VCaP (cell line): Measurements from ENCODE around the gene LARGE1.

Experiments
- H3K27ac ChIP-seq: fragments of 450-650 bp; 2 replicates; pipeline ENCODE4 v1.5.1; 2017
- CTCF ChIP-seq: fragments of 450-650 bp; conservative IDR thresholded peaks from 2 replicates; pipeline ENCODE4 v1.5.1; 2017; ENCODE audit warnings: mild to moderate bottlenecking, moderate library complexity

The LARGE1 gene

DNA sequence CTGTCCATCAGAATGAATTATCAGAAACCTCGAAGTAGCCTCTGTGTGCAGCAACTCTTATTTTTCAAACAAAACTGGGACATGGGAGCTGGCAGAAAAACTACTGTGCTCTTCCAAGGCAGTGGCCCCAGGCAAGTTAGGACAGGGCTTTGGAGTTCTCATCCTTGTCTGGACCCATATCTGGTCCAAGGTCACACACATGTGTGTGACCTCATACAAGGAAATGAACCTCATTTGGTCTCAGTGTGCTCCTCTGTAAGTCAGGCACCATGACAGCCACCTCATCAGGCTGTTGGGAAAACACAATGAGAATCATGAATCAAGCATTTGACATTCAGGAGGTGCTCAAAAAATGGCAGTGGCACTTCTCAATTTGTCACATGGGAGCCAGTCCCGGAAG lies 25.8 kb downstream of the LARGE1 start:
- no peak for TF ChIP-seq CTCF
- H3K27ac ChIP-seq = no peak overlapping the region

DNA sequence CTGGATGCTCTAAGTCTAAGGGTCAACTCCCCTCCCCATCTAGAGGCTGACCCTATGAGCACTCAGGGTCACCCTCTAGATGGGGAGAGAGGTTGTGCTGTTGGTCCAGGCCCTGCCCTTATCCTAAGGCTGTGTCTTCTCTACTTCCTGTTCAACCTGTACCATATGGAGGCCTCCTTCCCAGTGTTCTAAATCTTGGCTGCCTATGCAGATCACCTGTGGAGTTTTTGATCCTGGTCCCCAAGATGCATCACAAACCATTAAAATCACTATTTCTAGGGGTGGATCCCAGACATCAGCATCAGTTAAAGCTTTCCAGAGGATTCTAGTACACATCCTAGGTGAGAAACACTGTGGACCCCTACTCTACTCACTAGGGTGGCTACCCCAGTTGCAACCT lies 26.2 kb downstream of the LARGE1 start:
- TF ChIP-seq CTCF = no peak
- no peak overlapping the region for H3K27ac ChIP-seq

GRCh38 chr22:33893512-33893911 lies 26.8 kb downstream of the LARGE1 start:
- TF ChIP-seq CTCF = no peak
- H3K27ac ChIP-seq = no peak overlapping the region

- H3K27ac ChIP-seq = no peak overlapping the region
- TF ChIP-seq CTCF = no peak
Measured at GRCh38 chr22:33891992-33892391, 28.3 kb downstream of the LARGE1 start.

DNA sequence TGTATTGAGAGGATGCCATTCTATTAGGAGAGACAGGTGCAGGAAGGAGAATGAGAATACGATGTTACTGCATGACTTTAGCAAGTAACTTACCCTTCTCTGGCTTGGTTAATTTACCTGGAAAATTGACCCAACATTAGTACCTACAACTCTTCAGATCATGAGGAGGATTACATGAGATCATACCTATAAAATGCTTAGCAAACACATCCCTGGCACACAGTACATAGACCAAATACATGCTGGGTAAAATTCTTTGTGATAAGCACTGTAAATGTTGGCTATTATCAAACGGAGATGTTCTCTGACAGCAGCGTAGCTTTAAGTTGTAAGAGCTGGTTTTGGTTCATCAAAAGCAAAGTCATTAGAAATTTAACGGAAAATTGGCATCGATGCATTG lies 28.8 kb downstream of the LARGE1 start:
- no peak for TF ChIP-seq CTCF
- H3K27ac ChIP-seq = no peak overlapping the region

GRCh38 chr22:33889748-33890147 lies 30.5 kb downstream of the LARGE1 start:
- no peak overlapping the region for H3K27ac ChIP-seq

DNA sequence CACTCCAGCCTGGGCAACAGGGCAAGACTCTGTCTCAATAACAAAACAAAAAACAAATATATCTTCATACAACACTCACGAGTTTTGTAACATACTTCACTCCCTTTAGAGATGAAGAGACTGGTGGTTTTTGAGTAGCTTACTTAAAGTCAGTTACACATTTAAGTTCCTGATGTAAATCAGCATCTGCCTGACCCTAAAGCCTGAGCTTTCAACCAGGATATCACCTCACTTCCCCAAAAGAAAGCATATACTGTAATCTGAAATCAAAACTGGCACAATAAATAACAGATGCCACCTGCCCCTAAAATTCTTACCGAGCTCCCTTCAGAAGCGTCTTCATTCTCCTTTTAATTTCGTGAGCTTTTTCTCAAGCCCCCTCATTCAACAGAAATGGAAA lies 31.5 kb downstream of the LARGE1 start:
- no peak for TF ChIP-seq CTCF

More at GRCh38 chr22:33889748-33890147, 30.5 kb downstream of the LARGE1 start:
- TF ChIP-seq CTCF = no peak

GRCh38 chr22:33887173-33887572 lies 33.1 kb downstream of the LARGE1 start:
- TF ChIP-seq CTCF = no peak
- peak overlapping the region; percentile 36 for H3K27ac ChIP-seq

More for the DNA sequence above, 31.5 kb downstream of the LARGE1 start:
- H3K27ac ChIP-seq = no peak overlapping the region
